ENCODE data around the gene TTLL11. TPM values are rescaled to one million over a fixed set of nuclear protein-coding genes. Genes with fewer than 3 reads are reported as not detected.

TTLL11 gene
- total and polyA plus RNA-seq, 3 experiments from 2014 or later = 4.0 to 6.2 (median 4.5) TPM

GRCh38 chr9:121784731-121785411 lies 308.2 kb downstream of the TTLL11 start:
- CTCF ChIA-PET = no interaction called here
- Mint-ChIP-seq H3K27ac (no peak overlapping the region), H3K4me3 (no peak overlapping the region), H3K4me1 (peaks cover 0 to 7% (median 5%) of the 10 kb centered on the region in 3 donors), H3K36me3 (no peaks in the 10 kb centered on the region), H3K27me3 (peaks cover 3 to 27% of the 10 kb centered on the region in 2 donors), H3K9me3 (no peaks in the 10 kb centered on the region)
- no peak for DNase-seq
- POLR2A ChIA-PET = no interaction called here
- Histone ChIP-seq H3K4me1 (ENCODE audit: insufficient read depth, low read length) (no peaks in the 10 kb centered on the region), H3K9me3 (ENCODE audit: low read length) (no peaks in the 10 kb centered on the region), H3K4me3 (ENCODE audit: low read length) (no peak overlapping the region), H3K27ac (ENCODE audit: low read depth, low read length) (no peak overlapping the region), H3K27me3 (ENCODE audit: insufficient read depth, low read length, poor library complexity, severe bottlenecking) (no peaks in the 10 kb centered on the region), H3K36me3 (ENCODE audit: insufficient read depth, low read length) (no peaks in the 10 kb centered on the region)

GRCh38 chr9:121783521-121784507 lies 309.3 kb downstream of the TTLL11 start:
- Mint-ChIP-seq H3K9me3 (peaks cover 0 to 8% (median 0%) of the 10 kb centered on the region in 5 donors), H3K4me1 (peaks cover 0 to 7% (median 5%) of the 10 kb centered on the region in 3 donors), H3K27me3 (peaks cover 3 to 24% of the 10 kb centered on the region in 2 donors), H3K4me3 (no peak overlapping the region), H3K27ac (no peak overlapping the region), H3K36me3 (no peaks in the 10 kb centered on the region)
- peak in 1 of 5 donors; percentile 9 for DNase-seq
- no peak overlapping the region for H3K27ac ChIP-seq (ENCODE audit: low read depth, low read length)
- no peaks in the 10 kb centered on the region for H3K9me3 ChIP-seq (ENCODE audit: low read length)
- POLR2A ChIA-PET = no interaction called here
- CTCF ChIA-PET = no interaction called here
- no peaks in the 10 kb centered on the region for H3K36me3 ChIP-seq (ENCODE audit: insufficient read depth, low read length)
- H3K4me3 ChIP-seq (ENCODE audit: low read length) = no peak overlapping the region
- no peaks in the 10 kb centered on the region for H3K4me1 ChIP-seq (ENCODE audit: insufficient read depth, low read length)
- H3K27me3 ChIP-seq (ENCODE audit: insufficient read depth, low read length, poor library complexity, severe bottlenecking) = no peaks in the 10 kb centered on the region

GRCh38 chr9:121783111-121783510 lies 310.0 kb downstream of the TTLL11 start:
- Mint-ChIP-seq H3K4me1 (peaks cover 0 to 7% (median 5%) of the 10 kb centered on the region in 3 donors), H3K27me3 (peaks cover 2 to 20% of the 10 kb centered on the region in 2 donors), H3K27ac (peak overlapping the region in 1 of 8 donors; percentile 70), H3K36me3 (no peaks in the 10 kb centered on the region), H3K9me3 (peaks cover 0 to 9% (median 0%) of the 10 kb centered on the region in 5 donors), H3K4me3 (no peak overlapping the region)
- Histone ChIP-seq H3K27me3 (ENCODE audit: insufficient read depth, low read length, poor library complexity, severe bottlenecking) (no peaks in the 10 kb centered on the region), H3K4me3 (ENCODE audit: low read length) (no peak overlapping the region), H3K4me1 (ENCODE audit: insufficient read depth, low read length) (no peaks in the 10 kb centered on the region), H3K36me3 (ENCODE audit: insufficient read depth, low read length) (no peaks in the 10 kb centered on the region), H3K27ac (ENCODE audit: low read depth, low read length) (no peak overlapping the region), H3K9me3 (ENCODE audit: low read length) (no peaks in the 10 kb centered on the region)
- no peak for DNase-seq
- ChIA-PET CTCF (no interaction called here), POLR2A (no interaction called here)

- ChIA-PET POLR2A (no interaction called here), CTCF (no interaction called here)
- no peak overlapping the region for H3K4me3 Mint-ChIP-seq
- H3K4me1 Mint-ChIP-seq = peaks cover 0 to 7% (median 5%) of the 10 kb centered on the region in 3 donors
- DNase-seq = no peak
- H3K9me3 ChIP-seq (ENCODE audit: low read length) = no peaks in the 10 kb centered on the region
- H3K27me3 Mint-ChIP-seq = peaks cover 1 to 15% of the 10 kb centered on the region in 2 donors
- no peaks in the 10 kb centered on the region for H3K4me1 ChIP-seq (ENCODE audit: insufficient read depth, low read length)
- no peak overlapping the region for H3K4me3 ChIP-seq (ENCODE audit: low read length)
- no peaks in the 10 kb centered on the region for H3K36me3 Mint-ChIP-seq
- H3K27ac Mint-ChIP-seq = peak overlapping the region in 1 of 8 donors; percentile 70
- no peaks in the 10 kb centered on the region for H3K36me3 ChIP-seq (ENCODE audit: insufficient read depth, low read length)
- H3K27ac ChIP-seq (ENCODE audit: low read depth, low read length) = no peak overlapping the region
- no peaks in the 10 kb centered on the region for H3K27me3 ChIP-seq (ENCODE audit: insufficient read depth, low read length, poor library complexity, severe bottlenecking)
- peaks cover 0 to 9% (median 0%) of the 10 kb centered on the region in 5 donors for H3K9me3 Mint-ChIP-seq
These were observed 310.5 kb downstream of the TTLL11 start for GRCh38 chr9:121782514-121783110.

GRCh38 chr9:121781701-121782464 lies 311.2 kb downstream of the TTLL11 start:
- H3K4me1 ChIP-seq (ENCODE audit: insufficient read depth, low read length) = no peaks in the 10 kb centered on the region
- H3K4me3 Mint-ChIP-seq = no peak overlapping the region
- no peak for DNase-seq
- no peaks in the 10 kb centered on the region for H3K27me3 ChIP-seq (ENCODE audit: insufficient read depth, low read length, poor library complexity, severe bottlenecking)
- H3K9me3 ChIP-seq (ENCODE audit: low read length) = no peaks in the 10 kb centered on the region
- H3K4me3 ChIP-seq (ENCODE audit: low read length) = no peak overlapping the region
- H3K27me3 Mint-ChIP-seq = peaks cover 1 to 9% of the 10 kb centered on the region in 2 donors
- H3K9me3 Mint-ChIP-seq = peaks cover 0 to 9% (median 0%) of the 10 kb centered on the region in 5 donors
- no peaks in the 10 kb centered on the region for H3K36me3 Mint-ChIP-seq
- no peak overlapping the region for H3K27ac ChIP-seq (ENCODE audit: low read depth, low read length)
- H3K27ac Mint-ChIP-seq = peak overlapping the region in 2 of 8 donors; percentile 32 to 62
- ChIA-PET CTCF (no interaction called here), POLR2A (no interaction called here)
- no peaks in the 10 kb centered on the region for H3K36me3 ChIP-seq (ENCODE audit: insufficient read depth, low read length)
- peaks cover 0 to 7% (median 5%) of the 10 kb centered on the region in 3 donors for H3K4me1 Mint-ChIP-seq

GRCh38 chr9:121781145-121781548 lies 312.0 kb downstream of the TTLL11 start:
- no peak overlapping the region for H3K4me3 Mint-ChIP-seq
- H3K9me3 ChIP-seq (ENCODE audit: low read length) = no peaks in the 10 kb centered on the region
- H3K27ac Mint-ChIP-seq = peak overlapping the region in 1 of 8 donors; percentile 55
- no peak for DNase-seq
- no peak overlapping the region for H3K4me3 ChIP-seq (ENCODE audit: low read length)
- CTCF ChIA-PET = no interaction called here
- no peaks in the 10 kb centered on the region for H3K36me3 ChIP-seq (ENCODE audit: insufficient read depth, low read length)
- POLR2A ChIA-PET = no interaction called here
- peaks cover 0 to 7% (median 5%) of the 10 kb centered on the region in 3 donors for H3K4me1 Mint-ChIP-seq
- H3K27ac ChIP-seq (ENCODE audit: low read depth, low read length) = no peak overlapping the region
- H3K27me3 ChIP-seq (ENCODE audit: insufficient read depth, low read length, poor library complexity, severe bottlenecking) = no peaks in the 10 kb centered on the region
- peaks cover 1 to 4% of the 10 kb centered on the region in 2 donors for H3K27me3 Mint-ChIP-seq
- peaks cover 0 to 9% (median 0%) of the 10 kb centered on the region in 5 donors for H3K9me3 Mint-ChIP-seq
- no peaks in the 10 kb centered on the region for H3K4me1 ChIP-seq (ENCODE audit: insufficient read depth, low read length)
- no peaks in the 10 kb centered on the region for H3K36me3 Mint-ChIP-seq

GRCh38 chr9:121780177-121781040 lies 312.7 kb downstream of the TTLL11 start:
- POLR2A ChIA-PET = no interaction called here
- Mint-ChIP-seq H3K4me3 (no peak overlapping the region), H3K9me3 (peaks cover 0 to 9% (median 0%) of the 10 kb centered on the region in 5 donors), H3K36me3 (no peaks in the 10 kb centered on the region), H3K27ac (peak overlapping the region in 1 of 8 donors; percentile 56), H3K4me1 (peaks cover 0 to 7% (median 5%) of the 10 kb centered on the region in 3 donors), H3K27me3 (peaks cover 3 to 4% of the 10 kb centered on the region in 2 donors)
- H3K27ac ChIP-seq (ENCODE audit: low read depth, low read length) = no peak overlapping the region
- H3K4me3 ChIP-seq (ENCODE audit: low read length) = no peak overlapping the region
- H3K36me3 ChIP-seq (ENCODE audit: insufficient read depth, low read length) = no peaks in the 10 kb centered on the region
- CTCF ChIA-PET = no interaction called here
- no peaks in the 10 kb centered on the region for H3K9me3 ChIP-seq (ENCODE audit: low read length)
- H3K4me1 ChIP-seq (ENCODE audit: insufficient read depth, low read length) = no peaks in the 10 kb centered on the region
- DNase-seq = no peak
- H3K27me3 ChIP-seq (ENCODE audit: insufficient read depth, low read length, poor library complexity, severe bottlenecking) = no peaks in the 10 kb centered on the region
